GM18517 (cell line): ENCODE results near the gene ACTR5.
A peak's percentile ranks its signal among the peaks of the same experiment; 100 is the strongest.
"Not testable (repeated sequence)": the region's sequence is repeated elsewhere in the genome, so short reads cannot be mapped to it uniquely, and the experiment has no call there.

Experiments used
- ATAC-seq: cut with Tn5 transposase; IDR thresholded peaks from one replicate; pipeline ENCODE4 v1.9.1; 2021; ENCODE audit warnings: mild to moderate bottlenecking, moderate library complexity; ENCODE audit not compliant: unreplicated experiment

Gene ACTR5

DNA sequence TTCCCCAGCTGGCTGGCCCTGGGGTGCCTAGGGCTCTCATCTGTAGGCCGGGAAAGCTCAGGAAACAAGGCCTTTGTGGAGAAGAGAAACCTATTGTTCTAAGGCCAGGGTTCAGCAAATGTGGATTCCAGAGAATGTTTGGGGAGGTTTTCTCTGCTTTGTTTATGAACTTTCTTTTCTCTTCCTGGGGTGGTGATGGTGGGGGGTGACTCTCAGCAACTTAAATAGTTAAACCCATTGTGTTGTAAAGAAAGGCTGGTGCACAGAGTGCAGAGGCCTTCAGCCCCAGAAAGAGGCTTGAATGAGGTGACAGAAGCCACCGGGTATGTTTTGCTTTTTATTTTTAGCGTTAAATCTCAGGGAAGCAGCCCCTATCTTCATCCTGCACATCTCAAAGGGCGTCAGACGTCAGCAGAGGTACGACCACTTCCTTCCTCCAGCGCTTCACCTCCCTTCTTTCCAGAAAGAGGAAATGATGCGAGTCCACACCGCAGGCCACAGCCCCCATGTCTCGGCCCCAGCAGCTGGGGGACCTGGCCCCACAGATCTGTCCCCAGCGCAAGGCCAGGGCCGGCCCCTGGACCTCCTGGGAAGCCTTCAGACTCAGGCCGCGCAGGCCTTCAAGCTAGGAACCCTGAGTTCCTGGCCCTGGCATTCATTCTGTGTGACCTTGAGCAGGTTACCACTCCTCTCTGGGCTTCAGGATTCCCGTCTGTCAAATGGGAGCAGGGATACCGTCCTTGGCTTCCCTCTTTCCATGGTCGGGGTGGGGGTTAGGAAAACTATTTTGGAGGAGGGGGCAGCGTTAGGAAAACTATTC is 56.6 kb downstream of the ACTR5 start:
- peak; percentile 43 for ATAC-seq

DNA sequence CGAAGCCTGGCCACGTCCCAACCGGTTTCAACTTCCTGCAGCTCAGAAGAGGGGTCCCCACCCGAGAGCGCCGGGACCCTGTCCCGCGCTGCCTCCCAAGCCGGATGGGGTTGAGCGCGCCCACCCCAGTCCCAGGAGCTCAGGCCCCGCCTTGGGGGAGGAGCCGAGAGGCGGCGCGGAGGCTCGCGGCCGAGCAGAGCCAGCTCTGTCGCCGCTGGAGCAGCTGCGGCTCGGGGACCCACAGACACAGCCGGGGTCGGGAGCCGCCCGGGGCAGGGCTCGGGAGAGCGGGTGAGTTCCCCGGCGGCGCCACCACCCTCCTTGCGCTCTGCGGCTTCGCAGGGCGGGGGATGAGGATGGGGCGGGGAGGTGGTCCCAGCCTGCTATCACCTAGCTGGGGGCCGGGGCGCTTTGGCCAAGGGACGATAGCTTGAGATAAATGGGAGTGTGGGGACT is 57.3 kb downstream of the ACTR5 start, which contains the start of gene PPP1R16B:
TSS of gene PPP1R16B (plus strand) at position 196 of the 456 bp plus-strand sequence. CDS start 30,229 bp downstream, outside the sequence.
- no peak for ATAC-seq

DNA sequence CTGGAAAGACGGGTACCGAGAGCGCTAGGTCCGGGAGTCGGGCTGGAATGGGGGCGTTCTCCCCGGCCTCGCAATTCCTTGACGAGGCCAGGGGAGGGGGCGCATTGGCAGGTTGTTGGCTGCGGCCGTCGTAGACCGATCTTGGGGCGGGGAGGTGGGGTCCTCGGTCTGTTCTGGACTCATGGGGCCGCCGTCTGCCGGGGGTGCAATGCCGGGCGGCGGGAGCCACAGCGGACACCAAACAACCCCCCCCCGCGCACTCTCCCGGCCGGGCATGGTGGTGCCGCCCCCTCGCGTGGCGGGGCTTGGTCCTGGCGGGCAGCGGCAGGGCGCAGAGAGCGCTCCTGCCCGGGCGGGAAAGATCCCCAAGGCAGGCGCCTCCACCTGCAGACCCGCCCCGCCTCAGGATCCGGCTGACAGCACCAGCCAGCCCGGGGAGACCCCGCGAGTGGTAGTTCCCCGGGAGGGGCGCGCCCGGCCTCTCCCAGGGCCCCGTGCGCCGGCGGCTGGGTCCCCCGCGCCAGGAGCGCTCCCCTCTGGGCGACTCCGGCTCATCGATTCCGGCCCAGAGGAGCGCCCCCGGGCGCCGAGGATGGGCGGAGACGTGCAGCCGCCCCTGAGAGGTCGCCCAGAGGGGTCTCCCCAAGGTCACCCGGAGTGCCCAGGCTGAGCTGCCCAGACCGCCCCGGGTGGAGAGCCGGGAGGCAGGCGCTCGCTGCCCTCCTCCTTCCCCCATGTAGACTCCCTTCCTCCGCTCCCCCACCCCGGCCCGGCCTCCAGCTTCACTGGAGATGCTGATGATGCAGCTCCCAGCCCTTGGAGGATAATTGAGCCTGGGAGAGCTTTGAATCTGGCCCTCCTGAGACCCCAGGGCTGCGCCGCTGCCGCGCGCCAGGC is 57.9 kb downstream of the ACTR5 start:
- no peak for ATAC-seq

DNA sequence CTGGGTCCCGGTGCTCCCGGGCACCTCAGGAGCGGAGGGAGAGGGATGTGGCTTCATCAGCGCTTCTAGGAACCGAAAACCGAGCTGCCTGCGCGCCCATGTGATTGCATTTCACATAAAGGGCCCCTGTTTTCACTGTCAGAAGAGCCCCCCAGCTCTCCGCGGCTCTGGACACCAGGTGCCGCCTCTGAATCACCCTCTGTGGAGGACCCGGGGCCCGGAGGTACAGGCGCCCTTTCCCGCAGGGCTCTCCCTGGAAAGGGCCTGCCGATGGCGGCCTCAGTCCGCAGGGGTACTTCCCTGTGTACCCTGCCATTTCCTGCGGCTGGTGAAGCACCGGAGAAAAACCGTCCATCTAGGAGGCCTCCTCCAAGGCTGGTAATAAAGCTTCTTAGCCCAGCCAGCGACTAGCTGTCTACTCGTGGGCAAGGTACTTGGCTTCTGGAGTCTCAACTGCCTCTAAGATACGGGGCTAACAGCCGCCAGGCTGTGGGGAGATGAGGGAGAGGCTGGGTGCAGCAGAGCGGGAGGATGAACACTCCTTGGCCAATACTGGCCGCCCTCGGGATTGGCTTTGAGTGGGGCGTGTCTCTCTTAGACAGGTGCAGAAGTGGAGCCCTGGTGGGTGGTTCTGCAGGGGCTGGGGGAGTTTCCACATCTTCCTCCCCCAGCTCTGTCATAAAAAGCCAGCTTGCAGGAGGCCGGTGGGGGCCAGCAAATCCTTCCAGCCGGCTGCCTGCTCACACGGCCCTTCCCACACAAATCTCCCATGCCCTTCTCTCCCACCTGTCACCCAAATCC is 58.8 kb downstream of the ACTR5 start:
- ATAC-seq, result no peak

DNA sequence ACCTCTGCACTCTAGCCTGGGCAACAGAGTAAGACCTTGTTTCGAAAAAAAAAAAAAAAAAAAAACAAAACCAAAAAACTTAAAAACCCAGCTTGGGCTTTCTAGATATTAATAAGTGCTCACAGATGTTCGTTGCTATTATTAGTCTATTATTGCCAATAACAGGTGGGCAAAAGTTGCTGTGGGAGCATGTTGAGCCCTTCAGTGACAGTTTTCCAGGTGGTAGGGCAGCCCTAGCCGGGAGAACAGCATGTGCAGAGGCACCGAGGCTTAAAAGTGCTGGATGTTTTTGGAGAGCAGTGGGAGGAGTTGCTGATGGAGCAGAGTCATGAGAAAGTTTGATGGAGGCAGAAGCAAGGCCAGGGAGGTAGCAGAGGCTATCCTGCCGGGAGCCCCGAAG is 61.7 kb downstream of the ACTR5 start:
- ATAC-seq, result no peak

DNA sequence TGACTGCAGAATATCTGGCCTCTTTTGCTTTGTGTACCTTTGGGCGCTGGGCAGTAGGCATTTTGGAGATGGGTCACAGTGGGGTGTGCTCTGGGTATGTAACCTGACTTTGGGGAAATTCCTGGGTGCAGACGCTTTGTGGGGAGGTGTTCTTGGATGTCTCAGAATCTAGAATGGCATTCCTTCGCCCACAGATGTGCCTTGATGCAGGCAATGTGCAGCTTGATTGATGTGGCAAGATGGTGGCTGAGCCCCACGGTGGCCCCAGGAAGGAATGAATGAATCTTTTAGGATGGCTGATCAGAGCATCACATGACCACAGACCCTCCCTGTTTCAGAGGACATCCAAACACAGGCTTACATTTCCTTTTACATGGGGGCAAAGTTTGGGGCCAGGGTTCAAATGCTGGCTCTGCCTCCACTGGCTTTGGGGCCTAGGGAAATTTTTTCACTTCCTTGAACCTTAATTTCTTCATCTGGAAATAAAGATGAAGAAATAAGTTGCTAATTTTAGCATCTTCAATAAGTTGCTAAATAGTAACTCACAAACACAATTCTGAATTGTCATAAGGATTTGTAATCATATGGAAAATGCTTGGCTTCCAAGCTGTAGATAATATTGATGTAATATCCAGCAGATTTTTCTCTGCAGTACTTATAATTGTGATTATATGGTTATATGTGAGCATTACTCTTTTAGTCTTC is 62.8 kb downstream of the ACTR5 start:
- no peak for ATAC-seq

DNA sequence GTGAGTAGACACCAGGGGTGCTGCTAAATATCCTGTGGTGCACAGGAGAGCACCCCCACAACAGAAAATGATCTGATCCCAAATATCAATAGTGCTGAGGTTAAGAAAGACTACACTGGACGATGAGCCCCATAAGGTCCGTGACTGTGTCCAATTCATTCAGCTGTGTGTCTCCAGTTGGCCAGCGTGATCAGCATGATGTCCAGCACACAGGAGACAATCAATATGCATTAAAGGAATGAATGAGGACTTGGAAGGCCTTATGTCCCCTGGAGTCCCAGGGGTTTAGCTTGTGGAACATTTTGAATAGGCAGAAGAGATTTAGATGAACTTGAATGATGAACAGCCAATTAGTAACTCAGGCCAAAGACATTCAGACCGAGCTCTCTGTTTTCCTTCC is 63.5 kb downstream of the ACTR5 start:
- no peak for ATAC-seq

DNA sequence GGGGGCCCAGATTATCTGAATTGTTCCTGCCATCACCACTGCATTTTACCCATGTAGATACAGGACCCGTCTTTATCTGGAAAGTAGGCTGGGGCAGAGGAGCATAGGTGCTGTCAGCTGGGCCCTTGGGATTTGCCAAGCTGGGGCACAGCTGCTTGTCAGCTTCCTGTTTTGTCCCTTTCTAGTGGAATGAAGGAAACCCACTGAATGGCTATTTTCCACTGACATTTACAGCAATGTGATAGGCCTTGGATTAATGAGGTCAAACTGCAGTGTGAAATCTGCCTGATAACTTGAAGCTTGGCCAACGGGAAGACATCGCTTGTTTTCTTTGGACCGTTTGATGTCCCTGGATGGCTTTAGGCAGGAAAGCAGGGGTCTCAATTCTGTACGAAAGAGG is 63.9 kb downstream of the ACTR5 start:
- ATAC-seq, result no peak

DNA sequence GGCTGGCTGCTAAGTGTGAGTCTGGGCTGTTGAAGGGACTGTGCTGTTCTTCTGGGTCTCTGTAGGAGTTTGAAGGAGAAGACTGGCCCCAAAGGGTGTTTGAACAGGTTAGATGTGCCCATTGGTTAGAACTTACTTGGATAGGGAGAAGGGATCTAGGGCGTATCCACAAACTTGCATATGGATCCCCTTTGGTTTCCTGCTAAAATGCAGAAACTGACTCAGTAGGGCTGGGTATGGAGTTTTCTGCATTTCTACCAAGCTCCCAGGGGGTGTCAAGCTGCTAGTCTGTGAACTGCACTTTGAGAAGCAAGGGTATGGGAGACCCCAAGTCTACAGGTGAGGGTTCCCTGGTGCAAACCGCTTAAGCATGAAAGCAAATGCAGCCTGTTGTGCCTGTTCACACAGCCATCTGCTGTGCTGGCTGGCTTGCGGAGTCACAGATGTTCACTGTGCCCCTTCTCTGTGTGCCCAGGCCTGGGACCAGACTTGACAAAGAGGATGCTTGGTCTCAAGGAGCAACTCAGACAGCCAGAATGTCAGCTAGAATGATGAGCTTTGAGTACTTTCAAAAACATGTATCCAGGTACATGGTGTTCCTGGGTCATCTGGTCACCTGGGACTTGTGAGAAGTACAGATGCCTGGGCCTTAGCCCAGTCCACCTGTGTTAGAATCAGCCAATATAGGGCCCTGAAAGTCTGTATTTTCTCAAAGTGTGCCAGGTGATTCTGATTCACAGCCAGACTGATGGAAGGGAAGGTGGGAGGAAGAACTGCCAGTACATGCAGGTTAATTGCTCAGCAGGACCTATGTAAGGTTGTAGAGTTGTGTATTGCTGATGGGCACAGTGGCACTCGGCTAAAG is 64.7 kb downstream of the ACTR5 start:
- no peak for ATAC-seq

DNA sequence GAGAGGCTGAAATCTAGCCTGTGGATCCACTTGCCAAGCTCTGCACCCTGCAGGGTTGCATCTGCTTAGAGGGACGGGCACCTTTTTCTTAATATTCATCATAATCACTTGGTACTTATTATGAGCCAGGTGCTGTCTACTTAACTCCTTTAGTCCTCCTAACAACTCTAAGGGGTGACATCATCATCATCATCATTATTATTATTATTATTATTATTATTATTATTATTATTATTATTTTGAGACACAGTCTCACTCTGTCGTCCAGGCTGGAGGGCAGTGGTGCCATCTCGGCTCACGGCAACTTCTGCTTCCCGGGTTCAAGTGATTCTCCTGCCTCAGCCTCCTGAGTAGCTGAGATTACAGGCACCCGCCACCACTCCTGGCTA is 65.3 kb downstream of the ACTR5 start:
- not testable (repeated sequence) for ATAC-seq

DNA sequence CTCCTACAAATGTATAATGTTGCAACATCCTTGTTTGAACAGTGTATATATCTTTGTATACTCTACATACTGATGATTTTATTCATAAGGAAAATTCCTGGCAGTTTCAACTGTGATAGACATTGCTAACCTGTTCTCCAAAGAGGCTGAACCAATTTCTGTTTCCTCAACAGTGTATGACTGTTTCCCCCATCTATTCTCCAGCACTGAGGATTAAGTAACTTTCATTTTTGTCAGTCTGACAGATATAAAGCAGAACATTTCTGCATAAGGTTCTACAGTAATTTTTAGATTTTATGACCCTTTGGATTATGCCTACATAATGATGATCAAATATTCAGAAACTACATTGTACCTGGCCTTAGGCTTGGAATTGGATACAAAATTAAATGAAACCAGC is 67.2 kb downstream of the ACTR5 start:
- ATAC-seq, result no peak

DNA sequence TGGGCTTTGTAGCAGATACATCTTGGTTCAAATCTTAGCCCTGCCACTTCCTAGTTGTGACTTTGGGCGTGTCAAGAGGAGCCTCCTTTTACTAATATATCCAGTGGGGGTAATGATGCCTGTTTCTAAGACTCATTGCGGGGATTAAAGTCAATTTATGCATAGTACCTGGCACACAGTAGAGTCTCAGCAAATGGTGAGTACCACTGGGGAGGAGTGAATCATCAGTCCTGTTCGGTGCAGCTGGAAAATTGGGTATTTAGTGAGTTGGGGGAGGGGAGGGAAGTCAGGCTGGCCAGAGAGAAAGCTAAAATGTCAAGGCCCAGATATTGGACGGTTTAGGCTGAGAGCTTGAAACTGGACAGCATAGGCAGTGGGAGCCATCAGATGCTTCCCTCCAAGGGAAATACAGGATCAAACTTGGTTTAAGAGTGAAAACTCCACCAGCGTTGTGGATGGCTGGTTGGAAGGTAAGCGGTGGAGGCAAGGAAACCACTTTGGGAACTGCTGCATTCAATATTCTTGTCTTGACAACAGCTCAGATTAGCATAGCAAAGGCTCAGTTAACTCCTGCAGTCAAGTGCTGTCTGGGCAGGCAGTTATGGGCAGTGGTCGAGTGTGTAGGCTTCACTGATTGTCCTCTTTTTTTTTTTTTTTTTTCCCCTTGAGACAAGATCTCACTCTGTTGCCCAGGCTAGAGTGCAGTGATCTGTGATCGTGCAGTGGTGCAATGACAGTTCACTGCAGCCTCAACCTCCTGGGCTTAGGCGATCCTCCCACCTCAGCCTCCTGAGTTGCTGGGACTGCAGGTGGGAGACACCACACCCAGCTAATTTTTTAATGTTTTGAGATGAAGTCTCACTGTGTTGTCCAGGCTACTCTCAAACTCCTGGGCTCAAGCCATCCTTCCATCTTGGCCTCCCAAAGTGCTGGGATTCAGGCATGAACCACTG is 70.1 kb downstream of the ACTR5 start:
- ATAC-seq, result no peak
